K562 (cell line): ENCODE results near the gene DOCK4. TPM values are rescaled to one million over a fixed set of nuclear protein-coding genes. Genes with fewer than 3 reads are reported as not detected.
A peak's percentile ranks its signal among the peaks of the same experiment; 100 is the strongest.

ENCODE experiments used
- ATAC-seq: fragments of 200-7000 bp; cut with Tn5 transposase; 3 replicates; pipeline ENCODE4 v1.9.1; 2020; ENCODE audit warnings: moderate library complexity
- BruUV-seq: library from RNA; stranded (reverse); fragments of 400-500 nt; replicated peaks from 2 replicates; lab custom pipeline; 2021; lab: Mats Ljungman, UMichigan
- CTCF ChIA-PET: fragments of 300-600 bp; formaldehyde crosslinking; extraction: SDS; loops from one replicate; lab custom pipeline; 2021; ENCODE audit warnings: low intra/inter-chr PET ratio; lab: Yijun Ruan, JAX
- POLR2A ChIA-PET: fragments of 300-600, 350-650 bp; sonication (Branson Sonifier 250); formaldehyde crosslinking; extraction: SDS; loops from one replicate; lab custom pipeline; 2021; ENCODE audit warnings: antibody characterized with exemption, inconsistent platforms; lab: Yijun Ruan, JAX
- DNase-seq, 4 experiments: peaks; one replicate each; pipeline versions ENCODE4 v3.0.0 to v3.0.0-alpha.2; 2011 to 2018; ENCODE audit warnings: low spot score in 3 of 4, mixed read lengths in 3 of 4; ENCODE audit errors: extremely low read depth in 1 of 4
- FAIRE-seq: peaks from 2 replicates; lab custom pipeline; 2011; peaks lifted over from hg19 to GRCh38; lab: Jason Lieb, UNC
- H2AFZ ChIP-seq: 2 replicates; pipeline ENCODE4 v1.6.0; 2011; ENCODE audit warnings: low read depth, low read length, control low read depth, inconsistent platforms
- H3K27ac ChIP-seq: fragments of 200-600 bp; 3 replicates; pipeline ENCODE4 v1.8.0; 2011; ENCODE audit warnings: low read depth, mild to moderate bottlenecking, control low read depth, inconsistent platforms, low read length, moderate library complexity, mixed read lengths; ENCODE audit errors: extremely low read depth
- H3K27me3 ChIP-seq, 2 experiments: fragments of 300-600 bp in 1 of 2; 2 replicates in 1 of 2; 3 replicates in 1 of 2; pipeline versions ENCODE4 v1.6.0 to v1.8.0; 2011; ENCODE audit warnings: inconsistent platforms in 2 of 2, low read length in 2 of 2, mild to moderate bottlenecking in 1 of 2, mixed read lengths in 1 of 2, moderate library complexity in 1 of 2; ENCODE audit not compliant: control insufficient read depth in 2 of 2, insufficient read depth in 2 of 2
- H3K36me3 ChIP-seq: fragments of 300-600 bp; 3 replicates; pipeline ENCODE4 v1.8.0; 2011; ENCODE audit warnings: mild to moderate bottlenecking, low read length, inconsistent platforms; ENCODE audit not compliant: control insufficient read depth, insufficient read depth
- H3K4me1 ChIP-seq, 2 experiments: fragments of 200-600 bp in 1 of 2; replicated peaks in 1 of 2; 2 replicates in 1 of 2; 3 replicates in 1 of 2; pipeline versions ENCODE4 v1.5.1 to v1.8.0; 2011; ENCODE audit warnings: inconsistent platforms in 2 of 2, low read length in 2 of 2, mild to moderate bottlenecking in 1 of 2, mixed read lengths in 1 of 2, moderate library complexity in 1 of 2; ENCODE audit not compliant: control insufficient read depth in 2 of 2, insufficient read depth in 2 of 2
- H3K4me2 ChIP-seq: 2 replicates; pipeline ENCODE4 v1.6.1; 2011; ENCODE audit warnings: low read length, control low read depth, inconsistent platforms, mixed read lengths; ENCODE audit not compliant: insufficient read depth
- H3K4me3 ChIP-seq: fragments of 200-600 bp; sonication (generic), shearing (Covaris generic); 2 replicates; pipeline ENCODE4 v1.5.1; 2016; ENCODE audit warnings: control low read depth, inconsistent platforms
- H3K79me2 ChIP-seq: fragments of 200-600 bp; 3 replicates; pipeline ENCODE4 v1.8.0; 2011; ENCODE audit warnings: low read length, inconsistent platforms; ENCODE audit not compliant: control insufficient read depth, insufficient read depth
- H3K9ac ChIP-seq, 2 experiments: 2 replicates each; pipeline versions ENCODE4 v1.6.0 to v1.6.1; 2011; ENCODE audit warnings: low read depth in 2 of 2, low read length in 2 of 2, control low read depth in 1 of 2, inconsistent platforms in 1 of 2, mild to moderate bottlenecking in 1 of 2, mixed read lengths in 1 of 2; ENCODE audit not compliant: insufficient read depth in 1 of 2
- H3K9me1 ChIP-seq: one replicate; pipeline ENCODE4 v1.6.0; 2011; ENCODE audit warnings: inconsistent platforms, mild to moderate bottlenecking, low read length, moderate library complexity; ENCODE audit not compliant: control insufficient read depth, insufficient read depth
- H3K9me3 ChIP-seq: replicated peaks from 2 replicates; pipeline ENCODE4 v1.5.1; 2011; ENCODE audit warnings: low read depth, low read length, inconsistent platforms; ENCODE audit not compliant: control insufficient read depth, insufficient read depth
- H4K20me1 ChIP-seq: replicated peaks from 2 replicates; pipeline ENCODE4 v1.6.1; 2011; ENCODE audit warnings: low read length, inconsistent platforms, mixed read lengths; ENCODE audit not compliant: control insufficient read depth, insufficient read depth
- ADNP ChIP-seq: fragments of 200-800 bp; sonication (Bioruptor generic); IDR thresholded peaks from 2 replicates; pipeline ENCODE4 v1.6.1; 2016; ENCODE audit warnings: missing genetic modification characterization, missing compliant biosample characterization
- CBFA2T3 ChIP-seq: fragments of 450-650 bp; IDR thresholded peaks from 2 replicates; pipeline ENCODE4 v1.6.1; 2017
- FOXJ3 ChIP-seq: sonication (generic); formaldehyde crosslinking; IDR thresholded peaks from 2 replicates; pipeline ENCODE4 v1.4.0; 2020; ENCODE audit warnings: mild to moderate bottlenecking, missing genetic modification reagents
- GTF2E2 ChIP-seq: fragments of 200-800 bp; sonication (Bioruptor generic); IDR thresholded peaks from 2 replicates; pipeline ENCODE4 v1.6.1; 2016; ENCODE audit warnings: missing genetic modification characterization, missing compliant biosample characterization
- MEF2A ChIP-seq: IDR thresholded peaks from 2 replicates; pipeline ENCODE4 v1.6.1; 2011; ENCODE audit warnings: low read depth, mild to moderate bottlenecking, low read length, moderate library complexity; ENCODE audit not compliant: control insufficient read depth
- SMAD3 ChIP-seq: fragments of 450-650 bp; formaldehyde crosslinking; conservative IDR thresholded peaks from 2 replicates; pipeline ENCODE4 v1.4.0; 2020; ENCODE audit warnings: mild to moderate bottlenecking
- SMAD4 ChIP-seq: fragments of 250-450 bp; sonication (Bioruptor Pico); conservative IDR thresholded peaks from 2 replicates; pipeline ENCODE4 v1.8.0; 2021; ENCODE audit warnings: inconsistent platforms, mild to moderate bottlenecking, moderate library complexity
- ZNF766 ChIP-seq: fragments of 200-800 bp; sonication (Bioruptor generic); conservative IDR thresholded peaks from 2 replicates; pipeline ENCODE4 v1.6.1; 2016; ENCODE audit warnings: missing genetic modification characterization, missing compliant biosample characterization
- WGBS: fragments of 100-300 bp; shearing (Covaris generic); methylation state at CpG from one replicate; pipeline ENCODE4 v1.1.6; 2016; ENCODE audit warnings: low coverage, mixed read lengths; ENCODE audit not compliant: insufficient coverage; ENCODE audit errors: missing lambda C conversion rate; 5-methylcytosine and 5-hydroxymethylcytosine counted together
- in situ Hi-C: fragments of 300-500 bp; cut with MboI; formaldehyde crosslinking; loops from 4 replicates; pipeline ENCODE4 v1.15.0; 2018; ENCODE audit warnings: inconsistent platforms, mixed read lengths
- intact Hi-C: fragments of 100-400 bp; cut with micrococcal nuclease; formaldehyde crosslinking; loops from 2 replicates; pipeline ENCODE4 v1.14.2; 2022
- polyA plus RNA-seq, 8 experiments: library from polyadenylated mRNA; depleted of rRNA in 4 of 8; stranded (reverse) in 5 of 8; unstranded in 3 of 8; fragments of >200 nt; fragmentation: Nextera tagmentation in 2 of 8; fragmentation: Illumina TruSeq in 1 of 8; extraction: Ambion mirVana in 2 of 8; extraction: Trizol in 1 of 8; gene quantifications; 2 replicates each; pipeline versions ENCODE4 v1.2.1 to v1.2.3, GENCODE V29; 2011 to 2014; ENCODE audit warnings: inconsistent platforms in 1 of 8, missing spikeins in 1 of 8
- total RNA-seq, 7 experiments: library from RNA; depleted of rRNA in 6 of 7; stranded (reverse); fragments of >200 nt in 6 of 7; fragmentation: Illumina TruSeq in 2 of 7; extraction: Trizol in 2 of 7; gene quantifications; 2 replicates each; pipeline versions ENCODE4 v1.2.1 to v1.2.3, GENCODE V29; 2011 to 2021; ENCODE audit warnings: low replicate concordance in 1 of 7
- TF ChIP-seq, protein P1 (sequence below), 3 experiments: IDR thresholded peaks in 2 of 3; conservative IDR thresholded peaks in 1 of 3; 2 replicates each; pipeline ENCODE4 v1.5.1; 2011 to 2012; ENCODE audit warnings: low read length in 3 of 3, mild to moderate bottlenecking in 3 of 3, control low read depth in 2 of 3, improper control_type of control experiment in 1 of 3, inconsistent platforms in 1 of 3, low read depth in 1 of 3, mixed read lengths in 1 of 3, moderate library complexity in 1 of 3; ENCODE audit not compliant: insufficient read depth in 2 of 3
- TF ChIP-seq, protein P2 (sequence below): fragments of 450-650 bp; formaldehyde crosslinking; IDR thresholded peaks from 2 replicates; pipeline ENCODE4 v1.4.0; 2022; ENCODE audit warnings: missing genetic modification characterization

The DOCK4 gene
- total and polyA plus RNA-seq, 9 of the 15 experiments (the other 6 are each of a cell fraction or from before 2014, with no cell fraction given) = 0.42 to 5.7 (median 2.3) TPM

DNA sequence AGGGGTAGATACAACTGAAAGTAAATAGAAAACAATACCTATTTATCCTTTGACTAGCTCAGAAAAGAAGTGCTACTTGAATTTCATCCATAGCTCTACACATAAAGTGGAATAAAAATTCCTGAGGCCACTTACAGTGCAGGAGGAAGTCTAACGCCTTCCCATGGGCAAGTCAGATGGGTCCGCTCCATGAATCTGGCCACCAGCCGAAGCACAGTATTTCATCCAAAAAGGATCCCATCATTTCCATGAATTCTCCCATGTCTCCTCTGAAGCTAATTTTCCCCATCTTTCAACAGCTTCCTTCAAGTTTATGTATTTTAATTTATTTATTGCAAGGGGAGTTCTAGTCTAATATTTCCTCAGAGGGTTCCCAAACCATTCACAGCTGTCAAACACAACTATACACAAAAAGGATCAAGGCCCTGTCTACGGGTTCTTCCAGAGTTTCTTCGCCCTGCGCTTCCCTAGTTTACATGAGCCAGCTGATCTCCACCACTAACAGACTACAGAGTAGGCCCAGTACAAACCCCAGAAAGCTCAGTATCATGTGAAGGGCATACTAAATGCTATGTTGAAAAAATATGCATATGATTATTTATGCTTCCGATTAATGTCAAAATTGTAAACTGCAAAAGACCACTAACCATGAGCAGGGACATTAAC, 184.7 kb downstream of the DOCK4 start (continued):
- TF ChIP-seq MEF2A (no peak), SMAD3 (CRISPR knock-in tag) (no peak), GTF2E2 (no peak)

DNA sequence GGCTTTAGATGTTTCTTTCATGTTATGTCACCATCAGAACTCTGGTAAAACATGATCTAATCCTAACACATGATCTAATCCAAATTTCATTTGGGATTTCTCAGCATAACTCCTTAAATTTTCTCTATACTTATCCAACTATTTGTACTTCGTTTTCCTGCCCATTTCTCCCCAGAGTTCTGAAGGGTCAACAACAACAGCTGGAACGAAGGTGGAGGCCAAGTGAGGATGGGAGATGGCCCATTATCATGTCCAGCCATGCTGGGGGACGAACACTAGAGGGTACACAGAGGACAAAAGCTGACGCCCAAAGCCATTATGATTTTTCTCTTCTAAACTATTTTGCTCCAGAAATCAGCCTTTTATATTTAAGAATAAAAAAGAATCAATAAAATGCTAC, 185.4 kb downstream of the DOCK4 start:
- H3K4me1 ChIP-seq = no peaks in the 10 kb centered on the region
- H4K20me1 ChIP-seq = no peaks in the 10 kb centered on the region
- peaks cover 10 to 11% of the 10 kb centered on the region in 2 experiments; a peak in 4 of 5 replicates for H3K27me3 ChIP-seq
- no TSS peak for BruUV-seq
- no peaks in the 10 kb centered on the region for H3K36me3 ChIP-seq
- H3K9me3 ChIP-seq = no peaks in the 10 kb centered on the region
- ChIA-PET POLR2A (interaction anchor here (1.3 to 1.5 kb wide), 3 partner anchors 10 to 16 kb away, joined by 3 to 4 read pairs (median 3); no protein-coding TSS in a partner anchor), CTCF (no interaction called here)
- no peak overlapping the region for H3K27ac ChIP-seq
- no peaks in the 10 kb centered on the region for H3K79me2 ChIP-seq
- intact Hi-C loops (no loop called here), in situ Hi-C loops (no loop called here)
- no peak for FAIRE-seq
- H3K4me2 ChIP-seq = no peak overlapping the region
- H2AFZ ChIP-seq = no peak overlapping the region
- 0% methylated on average over 4 of the region's 4 CpGs for WGBS
- no peak for ATAC-seq
- H3K4me3 ChIP-seq = no peak overlapping the region
- TF ChIP-seq SMAD4 = no peak
- TF ChIP-seq, protein P1, sequence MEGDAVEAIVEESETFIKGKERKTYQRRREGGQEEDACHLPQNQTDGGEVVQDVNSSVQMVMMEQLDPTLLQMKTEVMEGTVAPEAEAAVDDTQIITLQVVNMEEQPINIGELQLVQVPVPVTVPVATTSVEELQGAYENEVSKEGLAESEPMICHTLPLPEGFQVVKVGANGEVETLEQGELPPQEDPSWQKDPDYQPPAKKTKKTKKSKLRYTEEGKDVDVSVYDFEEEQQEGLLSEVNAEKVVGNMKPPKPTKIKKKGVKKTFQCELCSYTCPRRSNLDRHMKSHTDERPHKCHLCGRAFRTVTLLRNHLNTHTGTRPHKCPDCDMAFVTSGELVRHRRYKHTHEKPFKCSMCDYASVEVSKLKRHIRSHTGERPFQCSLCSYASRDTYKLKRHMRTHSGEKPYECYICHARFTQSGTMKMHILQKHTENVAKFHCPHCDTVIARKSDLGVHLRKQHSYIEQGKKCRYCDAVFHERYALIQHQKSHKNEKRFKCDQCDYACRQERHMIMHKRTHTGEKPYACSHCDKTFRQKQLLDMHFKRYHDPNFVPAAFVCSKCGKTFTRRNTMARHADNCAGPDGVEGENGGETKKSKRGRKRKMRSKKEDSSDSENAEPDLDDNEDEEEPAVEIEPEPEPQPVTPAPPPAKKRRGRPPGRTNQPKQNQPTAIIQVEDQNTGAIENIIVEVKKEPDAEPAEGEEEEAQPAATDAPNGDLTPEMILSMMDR (IDR thresholded peaks at IDR 0.05 in 2 of 3, conservative IDR thresholded peaks at IDR 0.05 in 1 of 3; ENCODE audit: insufficient read depth in 2 of 3, low read depth in 1 of 3, low read length in 3 of 3) = peak in 1 of 3 experiments; percentile 4; a peak in 1 of 6 replicates
- no peak for TF ChIP-seq ADNP (tag)
- TF ChIP-seq ZNF766 (CRISPR knock-in tag) = no peak
- TF ChIP-seq, protein P2, sequence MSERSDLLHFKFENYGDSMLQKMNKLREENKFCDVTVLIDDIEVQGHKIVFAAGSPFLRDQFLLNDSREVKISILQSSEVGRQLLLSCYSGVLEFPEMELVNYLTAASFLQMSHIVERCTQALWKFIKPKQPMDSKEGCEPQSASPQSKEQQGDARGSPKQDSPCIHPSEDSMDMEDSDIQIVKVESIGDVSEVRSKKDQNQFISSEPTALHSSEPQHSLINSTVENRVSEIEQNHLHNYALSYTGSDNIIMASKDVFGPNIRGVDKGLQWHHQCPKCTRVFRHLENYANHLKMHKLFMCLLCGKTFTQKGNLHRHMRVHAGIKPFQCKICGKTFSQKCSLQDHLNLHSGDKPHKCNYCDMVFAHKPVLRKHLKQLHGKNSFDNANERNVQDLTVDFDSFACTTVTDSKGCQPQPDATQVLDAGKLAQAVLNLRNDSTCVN (CRISPR knock-in tag) = no peak
- no peak for TF ChIP-seq FOXJ3
- no peak for TF ChIP-seq CBFA2T3
- DNase-seq = no peak
- no peaks in the 10 kb centered on the region for H3K9me1 ChIP-seq
- no peak overlapping the region for H3K9ac ChIP-seq
